Fibroblast of lung (primary cell): ENCODE measurements around the gene ROR2. TPM values are rescaled to one million over a fixed set of nuclear protein-coding genes. Genes with fewer than 3 reads are reported as not detected.
A peak's percentile ranks its signal among the peaks of the same experiment; 100 is the strongest.

Experiments
- DNase-seq, 2 donors: peaks; one replicate each; pipeline versions ENCODE4 v3.0.0 to v3.0.0-alpha.2; 2010; ENCODE audit warnings: low read depth in 2 of 2
- H2AFZ ChIP-seq: 2 replicates; pipeline ENCODE4 v1.5.1; 2012; ENCODE audit warnings: low read length, control low read depth, inconsistent platforms
- H3K27ac ChIP-seq: 2 replicates; pipeline ENCODE4 v1.5.1; 2011; ENCODE audit warnings: low read length, control low read depth; ENCODE audit not compliant: insufficient read depth
- H3K27me3 ChIP-seq: 2 replicates; pipeline ENCODE4 v1.5.1; 2011; ENCODE audit warnings: mild to moderate bottlenecking, low read length; ENCODE audit not compliant: control insufficient read depth, insufficient read depth
- H3K36me3 ChIP-seq: 2 replicates; pipeline ENCODE4 v1.5.1; 2011; ENCODE audit warnings: low read length; ENCODE audit not compliant: control insufficient read depth, insufficient read depth
- H3K4me1 ChIP-seq: 2 replicates; pipeline ENCODE4 v1.5.1; 2011; ENCODE audit warnings: low read length; ENCODE audit not compliant: control insufficient read depth, insufficient read depth; ENCODE audit errors: extremely low read depth
- H3K4me2 ChIP-seq: 2 replicates; pipeline ENCODE4 v1.5.1; 2011; ENCODE audit warnings: low read length, control low read depth; ENCODE audit not compliant: insufficient read depth; ENCODE audit errors: extremely low read depth
- H3K4me3 ChIP-seq, 4 experiments: fragments of 200-600 bp in 1 of 4; sonication (generic) in 1 of 4; replicated peaks in 1 of 4; 2 replicates each; pipeline ENCODE4 v1.5.1; 2011 to 2016; ENCODE audit warnings: low read length in 4 of 4, low read depth in 3 of 4, mild to moderate bottlenecking in 3 of 4, control low read depth in 2 of 4, inconsistent platforms in 1 of 4, mixed read lengths in 1 of 4; ENCODE audit not compliant: insufficient read depth in 1 of 4; ENCODE audit errors: control extremely low read depth in 1 of 4
- H3K79me2 ChIP-seq: 2 replicates; pipeline ENCODE4 v1.5.1; 2012; ENCODE audit warnings: mild to moderate bottlenecking, low read length, inconsistent platforms; ENCODE audit not compliant: control insufficient read depth, insufficient read depth
- H3K9ac ChIP-seq: 2 replicates; pipeline ENCODE4 v1.5.1; 2011; ENCODE audit warnings: mild to moderate bottlenecking, low read length, control low read depth; ENCODE audit not compliant: insufficient read depth
- H3K9me3 ChIP-seq: 2 replicates; pipeline ENCODE4 v1.5.1; 2012; ENCODE audit warnings: low read depth, low read length; ENCODE audit not compliant: control insufficient read depth, insufficient read depth
- H4K20me1 ChIP-seq: 2 replicates; pipeline ENCODE4 v1.5.1; 2011; ENCODE audit warnings: low read length; ENCODE audit not compliant: control insufficient read depth, insufficient read depth; ENCODE audit errors: extremely low read depth
- CTCF ChIP-seq, 2 donors: IDR thresholded peaks in 1 of 2; conservative IDR thresholded peaks in 1 of 2; 1 replicate in 1 of 2; 2 replicates in 1 of 2; pipeline ENCODE4 v1.5.1; 2011 to 2012; ENCODE audit warnings: low read length in 2 of 2, control low read depth in 1 of 2, inconsistent platforms in 1 of 2, low read depth in 1 of 2, mild to moderate bottlenecking in 1 of 2
- EZH2 ChIP-seq: IDR thresholded peaks from 2 replicates; pipeline ENCODE4 v1.5.1; 2012; ENCODE audit warnings: low read length, control low read depth, mild to moderate bottlenecking; ENCODE audit errors: missing control alignments
- polyA plus RNA-seq, 2 donors: library from polyadenylated mRNA; depleted of rRNA in 1 of 2; stranded (reverse) in 1 of 2; unstranded in 1 of 2; fragments of >200 nt; gene quantifications; 2 replicates each; pipeline ENCODE4 v1.2.1, GENCODE V29; 2011 to 2012; ENCODE audit warnings: missing spikeins in 1 of 2
- total RNA-seq: library from RNA; depleted of rRNA; stranded (reverse); fragments of >200 nt; gene quantifications from 2 replicates; pipeline ENCODE4 v1.2.1, GENCODE V29; 2014

The ROR2 gene
- total and polyA plus RNA-seq, 2 donors (not counting 1 experiment from before 2014, with no cell fraction given) = 2.3 to 27.9 TPM

- no peak overlapping the region for H3K4me3 ChIP-seq
- H2AFZ ChIP-seq = no peak overlapping the region
- H3K27ac ChIP-seq = no peak overlapping the region
- H3K9me3 ChIP-seq = no peaks in the 10 kb centered on the region
- no peaks in the 10 kb centered on the region for H3K79me2 ChIP-seq
- no peaks in the 10 kb centered on the region for H3K27me3 ChIP-seq
- no peak overlapping the region for H3K9ac ChIP-seq
- H3K36me3 ChIP-seq = no peaks in the 10 kb centered on the region
- H4K20me1 ChIP-seq = no peaks in the 10 kb centered on the region
- TF ChIP-seq CTCF (conservative IDR thresholded peaks at IDR 0.05 in 1 of 2, IDR thresholded peaks at IDR 0.05 in 1 of 2; ENCODE audit: low read depth in 1 of 2, low read length in 2 of 2) (no peak), EZH2 (no peak)
- H3K4me2 ChIP-seq = no peak overlapping the region
- H3K4me1 ChIP-seq = no peaks in the 10 kb centered on the region
- DNase-seq = peak; percentile 3 to 40
Observed at GRCh38 chr9:91611582-91611981, 338.4 kb downstream of the ROR2 start.

- H3K4me1 ChIP-seq = no peaks in the 10 kb centered on the region
- H3K79me2 ChIP-seq = no peaks in the 10 kb centered on the region
- H3K9me3 ChIP-seq = no peaks in the 10 kb centered on the region
- H3K27ac ChIP-seq = no peak overlapping the region
- H3K36me3 ChIP-seq = no peaks in the 10 kb centered on the region
- H3K9ac ChIP-seq = no peak overlapping the region
- H3K27me3 ChIP-seq = no peaks in the 10 kb centered on the region
- no peak overlapping the region for H3K4me3 ChIP-seq
- no peak overlapping the region for H3K4me2 ChIP-seq
- DNase-seq = no peak
- no peaks in the 10 kb centered on the region for H4K20me1 ChIP-seq
- H2AFZ ChIP-seq = no peak overlapping the region
- TF ChIP-seq CTCF (conservative IDR thresholded peaks at IDR 0.05 in 1 of 2, IDR thresholded peaks at IDR 0.05 in 1 of 2; ENCODE audit: low read depth in 1 of 2, low read length in 2 of 2) = no peak
- no peak for TF ChIP-seq EZH2
Observed at GRCh38 chr9:91606255-91606995, 343.6 kb downstream of the ROR2 start.

- no peak overlapping the region for H3K4me2 ChIP-seq
- no peak for DNase-seq
- no peaks in the 10 kb centered on the region for H4K20me1 ChIP-seq
- no peak overlapping the region for H3K27ac ChIP-seq
- TF ChIP-seq EZH2 (no peak), CTCF (conservative IDR thresholded peaks at IDR 0.05 in 1 of 2, IDR thresholded peaks at IDR 0.05 in 1 of 2; ENCODE audit: low read depth in 1 of 2, low read length in 2 of 2) (no peak)
- H3K36me3 ChIP-seq = no peaks in the 10 kb centered on the region
- no peaks in the 10 kb centered on the region for H3K4me1 ChIP-seq
- no peaks in the 10 kb centered on the region for H3K9me3 ChIP-seq
- no peaks in the 10 kb centered on the region for H3K27me3 ChIP-seq
- no peak overlapping the region for H2AFZ ChIP-seq
- H3K9ac ChIP-seq = no peak overlapping the region
- no peaks in the 10 kb centered on the region for H3K79me2 ChIP-seq
- no peak overlapping the region for H3K4me3 ChIP-seq
Observed at GRCh38 chr9:91604451-91605179, 345.4 kb downstream of the ROR2 start.
